COLO829 (cell line): ENCODE data around the gene AMZ1.
A peak's percentile ranks its signal among the peaks of the same experiment; 100 is the strongest.
"Not testable (repeated sequence)": the region's sequence is repeated elsewhere in the genome, so short reads cannot be mapped to it uniquely, and the experiment has no call there.

Source experiments
- DNase-seq: peaks from one replicate; pipeline ENCODE4 v3.0.0; 2012; ENCODE audit warnings: low spot score

Gene AMZ1

DNA sequence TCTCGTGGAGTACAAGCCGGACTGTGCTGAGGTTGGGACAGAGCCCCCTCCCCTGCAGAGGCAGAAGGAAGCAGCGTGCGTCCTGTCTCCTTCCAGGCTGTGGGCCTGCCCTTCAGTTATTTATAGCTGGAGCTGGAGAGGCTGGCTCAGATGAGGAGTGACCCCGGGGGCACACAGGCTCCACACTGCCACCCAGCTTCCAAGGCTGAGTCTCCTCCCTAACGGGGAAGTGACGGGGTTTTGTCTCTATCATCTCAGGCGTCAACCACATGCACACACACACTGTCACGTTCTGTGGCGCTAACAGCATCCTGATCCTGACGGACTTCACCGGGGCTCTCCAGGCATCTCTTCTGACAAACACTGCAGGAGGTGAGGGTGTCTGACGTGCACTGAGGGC is 25.4 kb downstream of the AMZ1 start:
- no peak for DNase-seq

DNA sequence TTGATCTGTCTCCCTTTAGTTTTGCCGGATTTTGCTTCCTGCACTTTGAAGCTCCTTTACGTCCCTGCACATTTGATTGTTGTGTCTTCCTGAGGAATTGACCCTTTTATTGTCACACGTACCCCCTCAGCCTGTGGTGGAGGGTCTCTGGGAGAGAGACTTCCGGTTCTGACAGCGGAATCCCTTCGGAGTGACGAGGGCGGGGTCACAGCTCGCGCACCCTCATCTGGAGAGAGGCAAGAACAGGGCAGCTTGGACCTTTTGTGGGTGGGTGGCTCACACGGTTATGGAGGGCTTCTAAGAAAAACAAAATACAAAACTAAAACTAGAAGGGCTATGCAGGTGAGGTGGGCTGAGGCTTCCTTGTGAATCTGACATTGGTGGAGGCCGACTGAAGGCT is 26.0 kb downstream of the AMZ1 start:
- no peak for DNase-seq

DNA sequence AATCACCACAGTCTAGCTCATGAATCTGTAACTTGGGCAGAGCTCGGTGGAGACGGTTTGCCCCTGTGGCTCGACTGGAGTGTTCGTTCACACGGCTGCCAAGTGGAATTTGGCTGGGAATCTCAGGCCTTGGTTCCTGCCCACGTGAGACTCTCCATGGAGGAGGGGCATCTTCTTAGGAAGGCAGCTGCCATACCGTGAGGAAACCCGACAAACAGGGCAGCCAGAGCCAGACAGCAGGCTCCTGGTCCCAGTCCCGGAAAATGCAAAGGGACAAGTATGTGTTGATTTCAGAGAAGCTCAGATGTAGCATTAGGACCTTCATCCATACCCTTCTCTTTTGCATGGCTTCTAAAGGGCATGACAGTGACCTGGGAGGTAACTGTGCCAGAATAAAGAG is 26.6 kb downstream of the AMZ1 start:
- no peak for DNase-seq

DNA sequence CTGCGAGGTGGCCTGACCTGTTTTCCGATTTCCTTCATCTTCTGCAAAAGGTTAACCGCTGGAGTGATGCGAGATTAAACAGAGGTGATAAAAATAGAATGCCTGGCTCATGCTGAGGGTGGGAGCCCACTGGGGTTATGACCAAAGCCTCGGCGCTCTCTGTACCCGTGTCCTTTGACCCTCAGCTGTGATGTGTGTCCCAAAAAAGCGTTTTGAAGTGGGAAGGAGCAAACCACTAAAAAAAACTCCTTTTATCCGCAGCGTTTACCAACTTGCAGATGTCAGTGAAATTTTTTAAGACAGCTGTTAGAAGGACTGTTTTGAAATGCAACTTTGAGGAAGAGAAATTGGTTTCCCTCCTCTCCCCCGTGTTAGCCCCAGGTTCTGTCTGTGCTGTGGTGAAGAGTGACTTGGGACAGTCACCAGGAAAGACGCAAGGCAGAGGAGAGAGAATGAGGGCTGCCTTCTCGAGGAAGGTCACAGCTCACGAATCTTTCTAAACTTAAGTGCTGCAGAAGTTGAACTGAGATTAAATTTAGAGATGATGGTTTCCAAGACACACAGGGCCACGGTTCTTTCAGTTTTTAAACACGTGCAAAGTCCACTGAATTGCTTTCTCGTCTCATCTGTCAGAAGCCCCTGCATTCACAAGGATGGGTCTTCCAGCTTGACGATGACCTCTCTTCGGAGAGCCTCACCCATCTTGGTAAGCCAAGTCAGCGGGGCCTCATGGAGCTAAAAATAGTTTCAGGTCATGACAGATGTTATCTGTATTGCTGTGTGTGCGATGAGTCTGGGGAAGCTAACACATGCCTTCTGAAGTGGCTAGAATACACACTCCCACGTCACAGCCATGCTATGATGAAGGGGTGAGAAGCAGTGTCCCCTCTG is 27.6 kb downstream of the AMZ1 start:
- no peak for DNase-seq

DNA sequence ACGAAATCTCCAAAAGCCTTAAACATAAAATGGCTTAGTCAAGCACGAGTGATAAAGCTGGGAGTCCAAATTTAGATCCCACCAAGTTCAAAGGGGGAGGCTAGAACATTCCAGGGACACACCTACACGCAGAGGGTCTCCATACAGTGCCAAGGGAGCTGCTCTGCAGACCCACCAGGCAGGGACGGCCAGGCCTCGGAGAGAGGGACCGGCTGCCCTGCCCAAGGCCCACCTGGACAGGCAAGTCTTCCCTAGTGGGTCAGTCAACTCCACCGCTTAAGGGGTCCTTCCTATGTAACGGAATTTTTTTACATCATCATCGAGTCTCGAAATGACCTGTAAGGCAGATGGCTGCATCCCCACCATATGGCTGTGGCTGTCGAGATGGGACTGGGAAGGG is 28.5 kb downstream of the AMZ1 start:
- DNase-seq: no peak

DNA sequence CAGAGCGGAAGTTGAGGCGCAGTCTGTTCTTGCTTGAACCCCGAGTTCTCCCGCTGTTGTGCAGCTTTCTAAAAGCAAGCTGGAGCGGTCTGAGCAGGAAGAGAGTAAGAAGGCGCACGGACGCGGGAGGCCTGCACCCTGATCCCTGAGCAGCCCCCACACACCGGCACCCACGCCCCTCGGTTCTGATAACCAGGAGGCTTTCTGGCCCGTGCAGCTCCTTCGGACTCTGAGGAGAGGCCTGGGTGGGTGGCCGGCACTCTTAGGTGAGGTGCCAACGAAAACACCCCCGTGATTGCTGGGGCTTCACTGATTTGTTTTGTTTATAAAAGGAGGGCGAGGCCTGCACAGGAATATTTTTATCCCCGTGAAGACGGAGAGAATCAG is 28.9 kb downstream of the AMZ1 start:
- no peak for DNase-seq

DNA sequence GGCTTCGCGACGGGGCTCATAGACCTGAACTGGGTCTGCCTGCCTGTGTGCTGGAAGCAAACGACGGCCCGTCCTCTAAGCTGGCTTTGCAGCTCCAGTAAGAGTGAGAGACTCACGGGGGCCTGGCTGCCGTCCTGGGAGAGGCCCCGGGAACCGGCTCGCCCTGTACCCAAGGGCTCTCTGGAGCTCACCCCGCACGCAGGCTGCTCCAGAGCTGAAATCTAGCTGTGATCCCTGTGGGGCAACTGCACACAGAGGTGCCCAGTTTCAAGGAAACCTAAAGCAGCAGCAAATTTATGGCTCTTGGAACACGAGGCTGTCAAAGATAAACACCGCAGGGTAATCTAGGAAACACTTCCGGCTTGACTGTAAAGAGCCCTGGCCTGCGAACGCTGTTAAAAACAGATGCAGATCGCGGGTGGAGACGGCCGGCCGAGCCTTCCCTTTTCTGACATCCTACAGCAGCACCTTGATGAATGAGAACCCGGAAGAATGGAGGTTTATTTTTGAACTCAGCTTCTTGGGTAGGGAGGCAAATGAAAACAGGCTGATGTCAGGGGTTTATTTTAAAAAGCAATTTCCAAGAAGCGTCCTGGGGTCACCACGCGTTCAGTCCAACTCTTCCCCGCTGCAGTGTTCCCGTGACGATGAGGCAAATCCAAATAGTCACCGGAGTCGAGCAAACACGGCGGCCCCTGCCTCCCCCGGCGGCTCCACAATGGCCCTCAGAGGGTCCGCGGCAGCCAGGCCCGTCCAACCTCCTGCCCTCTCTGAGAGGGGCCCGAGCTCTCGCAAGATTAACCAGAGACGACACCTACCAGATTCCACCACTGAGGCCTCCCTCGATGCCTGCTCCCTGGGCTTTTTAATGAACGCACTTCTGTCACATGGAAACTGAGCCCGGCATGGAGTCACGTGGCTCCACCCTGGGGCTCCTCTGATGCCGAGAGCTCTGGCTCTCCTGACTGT is 29.6 kb downstream of the AMZ1 start:
- no peak for DNase-seq

DNA sequence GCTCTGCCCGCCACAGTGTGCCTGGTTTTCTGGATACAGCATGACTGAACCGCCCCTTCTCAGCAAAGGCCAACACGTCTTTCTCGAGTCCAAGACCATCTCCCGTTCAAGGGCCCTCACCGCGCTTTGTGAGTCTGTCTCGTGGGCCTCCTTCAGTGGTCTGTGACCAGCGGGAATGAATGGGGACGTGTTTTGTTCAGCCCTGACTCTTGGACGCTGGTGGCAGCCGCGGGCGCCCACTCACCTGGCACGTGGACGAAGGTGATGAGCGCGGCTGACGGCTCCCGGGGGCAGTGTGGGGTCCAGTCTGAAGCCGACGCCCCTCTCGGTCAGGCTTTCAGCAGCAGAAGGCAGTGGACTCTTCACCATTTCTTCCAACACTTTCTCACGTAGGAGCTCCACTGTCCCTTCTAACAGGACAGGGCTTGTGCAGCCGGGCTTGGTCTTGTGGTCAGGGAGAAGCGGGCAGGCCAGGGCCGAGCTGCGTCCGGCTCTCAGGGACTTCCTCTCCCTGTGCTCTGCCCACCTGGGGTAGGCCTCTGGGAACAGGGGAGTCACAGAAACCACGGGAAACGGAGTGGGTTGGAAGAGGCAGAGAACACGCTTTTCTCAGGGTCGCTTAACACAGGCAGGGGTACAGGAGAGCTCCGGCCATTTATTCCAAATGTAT is 30.4 kb downstream of the AMZ1 start:
- no peak for DNase-seq

DNA sequence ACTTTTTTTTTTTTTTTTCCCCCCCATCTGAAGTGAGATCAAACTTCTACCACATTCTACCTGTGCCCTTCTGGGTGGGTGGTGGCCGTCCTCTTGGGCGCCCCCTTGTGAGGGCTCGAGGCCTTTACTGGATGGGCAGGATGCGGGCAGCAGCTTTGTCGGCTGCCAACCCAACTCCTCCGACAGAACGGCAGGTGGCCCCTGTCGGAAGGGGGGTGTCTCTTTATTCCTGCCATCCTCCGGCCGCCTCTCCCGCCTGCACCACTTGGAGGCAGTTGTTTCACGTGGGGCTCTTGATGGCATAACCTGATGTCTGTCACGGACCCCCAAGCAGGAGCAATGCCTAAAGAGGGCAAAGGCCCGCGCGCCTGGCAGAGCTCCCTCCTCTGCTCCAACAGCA is 31.0 kb downstream of the AMZ1 start:
- DNase-seq: peak; percentile 50

DNA sequence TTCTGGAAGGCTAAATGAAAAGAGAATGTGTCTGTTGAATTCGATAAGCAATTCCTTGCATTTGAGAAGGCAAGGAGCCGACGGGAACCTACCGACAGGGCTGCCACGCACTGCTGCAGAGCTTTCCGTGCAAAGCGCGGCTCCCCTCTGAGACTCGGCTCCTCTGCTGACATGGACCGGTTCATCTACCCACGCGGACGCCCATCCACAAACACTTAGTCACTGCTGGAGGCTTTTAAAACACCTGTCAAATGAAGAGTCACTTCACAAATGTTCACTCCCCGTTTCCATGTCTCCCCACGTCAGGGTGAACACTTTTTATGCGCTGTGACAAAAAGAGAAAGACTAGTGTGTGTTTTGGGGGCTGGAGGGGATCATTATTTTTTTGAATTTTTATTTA is 32.0 kb downstream of the AMZ1 start:
- no peak for DNase-seq

DNA sequence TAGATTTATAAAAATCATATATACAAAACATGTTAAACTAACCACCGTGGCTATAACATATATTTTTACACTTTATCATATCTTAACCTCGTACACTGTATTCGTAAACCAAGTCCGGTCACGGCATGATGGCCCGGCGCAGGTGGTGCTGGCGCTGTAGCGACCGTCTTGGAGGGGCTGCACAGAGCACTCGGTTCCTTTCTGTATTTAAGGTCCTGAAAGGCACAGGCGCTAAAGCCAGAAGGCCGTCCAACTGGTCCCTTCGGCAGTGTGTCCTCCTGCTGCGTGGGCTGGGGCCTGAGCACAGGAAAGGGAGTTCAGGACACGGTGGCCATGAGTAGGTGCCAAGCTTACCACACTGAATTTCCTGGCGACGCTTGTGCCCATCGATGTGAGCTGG is 33.8 kb downstream of the AMZ1 start:
- no peak for DNase-seq

DNA sequence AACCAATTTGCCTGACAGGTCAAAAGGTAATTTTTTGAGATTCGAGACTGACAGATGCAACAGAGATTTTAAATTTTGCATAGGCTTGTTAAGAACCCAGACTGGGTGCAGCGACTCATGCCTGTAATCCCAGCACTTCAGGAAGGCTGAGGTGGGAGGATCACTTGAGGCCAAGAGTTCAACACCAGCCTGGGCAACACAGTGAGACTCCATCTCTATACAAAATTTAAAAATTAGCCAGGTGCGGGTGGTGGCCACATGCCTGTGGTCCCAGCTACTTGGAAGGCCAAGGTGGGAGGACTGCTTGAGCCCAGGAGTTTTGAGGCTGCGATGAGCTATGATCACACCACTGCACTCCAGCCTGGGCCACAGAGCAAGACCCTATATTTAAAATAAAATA is 34.6 kb downstream of the AMZ1 start:
- DNase-seq: no peak

DNA sequence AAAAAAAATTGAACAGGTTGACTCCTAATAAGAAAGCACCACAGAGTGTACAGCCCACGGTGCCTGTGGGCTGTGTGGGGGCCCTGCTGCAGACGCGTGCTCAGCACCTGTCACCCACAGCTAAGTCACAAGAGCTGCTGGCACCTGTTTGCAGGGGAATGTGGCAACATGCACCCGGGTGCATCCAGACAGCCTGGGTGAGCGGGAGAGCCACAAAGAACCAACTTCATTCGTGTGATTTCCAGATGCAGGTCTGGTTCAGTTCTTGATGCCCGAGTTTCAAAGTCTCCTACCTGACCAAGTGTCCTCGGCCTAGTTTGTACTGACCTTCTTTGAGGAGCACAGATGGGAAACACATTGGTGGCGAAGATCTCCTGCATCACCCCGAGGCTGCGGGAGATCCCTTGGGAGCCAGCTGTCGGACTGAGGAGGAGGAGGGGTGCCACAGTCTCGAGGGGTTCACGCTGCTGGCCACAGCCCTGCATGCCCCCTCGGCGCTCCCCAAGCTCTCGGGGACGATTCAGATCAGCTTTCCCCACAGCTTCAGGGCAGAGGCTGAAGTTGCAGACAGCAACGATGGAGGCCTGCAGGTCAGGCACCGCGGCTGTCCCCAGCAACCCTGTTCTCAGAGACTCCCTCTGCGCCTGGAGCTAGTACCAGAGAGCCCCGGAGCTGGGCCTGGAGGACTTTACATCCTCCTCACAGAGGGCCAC is 35.3 kb downstream of the AMZ1 start:
- no peak for DNase-seq

DNA sequence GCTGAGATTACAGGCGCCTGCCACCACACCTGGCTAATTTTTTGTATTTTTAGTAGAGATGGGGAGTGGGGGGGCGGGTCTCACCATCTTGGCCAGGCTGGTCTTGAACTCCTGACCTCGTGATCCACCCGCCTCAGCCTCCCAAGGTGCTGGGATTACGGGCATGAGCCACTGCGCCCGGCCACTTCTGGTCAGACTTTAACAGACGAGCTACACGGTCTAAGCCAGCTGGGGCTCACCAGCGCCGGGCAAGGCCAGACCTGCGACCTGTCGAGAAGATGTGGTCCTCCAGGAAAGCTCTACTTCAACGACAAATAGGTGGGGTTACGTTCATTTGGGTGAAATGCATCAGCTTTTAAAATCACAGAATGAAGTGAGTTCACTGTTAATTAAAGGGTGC is 36.0 kb downstream of the AMZ1 start:
- not testable (repeated sequence) for DNase-seq

DNA sequence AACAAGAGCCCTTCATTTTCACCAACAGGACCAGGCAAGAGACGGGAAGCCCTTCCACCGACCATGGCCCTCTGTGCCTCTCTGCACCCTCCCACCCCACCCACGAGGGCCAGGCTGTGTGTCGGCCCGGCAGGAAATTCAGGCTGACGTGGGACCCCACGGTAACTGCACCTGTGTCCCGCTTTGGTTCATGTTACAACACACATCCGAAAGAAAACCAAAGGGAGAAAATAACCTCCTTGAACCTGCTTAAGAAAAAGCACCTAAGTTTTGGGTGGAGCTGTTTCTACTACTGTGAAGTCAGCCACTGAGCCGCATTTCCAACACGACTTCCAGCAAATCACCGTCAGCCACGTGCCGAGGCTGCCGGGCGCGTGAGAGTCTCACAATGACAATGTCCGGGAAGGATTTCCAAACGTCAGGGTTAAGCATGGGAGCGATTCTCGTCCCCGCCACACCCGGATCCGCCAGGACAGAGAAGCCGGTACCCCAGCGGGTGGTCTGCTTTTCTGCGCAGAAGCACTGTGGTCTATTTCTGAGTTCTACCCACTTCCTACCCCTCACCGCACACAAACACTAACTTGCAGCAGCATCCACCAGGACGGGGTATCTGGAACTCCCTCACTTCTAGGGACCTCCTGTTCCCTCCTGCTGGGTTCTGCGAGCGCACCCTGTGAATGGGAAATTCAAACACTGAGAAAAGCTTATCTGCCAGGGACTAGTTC is 36.6 kb downstream of the AMZ1 start:
- DNase-seq: no peak

DNA sequence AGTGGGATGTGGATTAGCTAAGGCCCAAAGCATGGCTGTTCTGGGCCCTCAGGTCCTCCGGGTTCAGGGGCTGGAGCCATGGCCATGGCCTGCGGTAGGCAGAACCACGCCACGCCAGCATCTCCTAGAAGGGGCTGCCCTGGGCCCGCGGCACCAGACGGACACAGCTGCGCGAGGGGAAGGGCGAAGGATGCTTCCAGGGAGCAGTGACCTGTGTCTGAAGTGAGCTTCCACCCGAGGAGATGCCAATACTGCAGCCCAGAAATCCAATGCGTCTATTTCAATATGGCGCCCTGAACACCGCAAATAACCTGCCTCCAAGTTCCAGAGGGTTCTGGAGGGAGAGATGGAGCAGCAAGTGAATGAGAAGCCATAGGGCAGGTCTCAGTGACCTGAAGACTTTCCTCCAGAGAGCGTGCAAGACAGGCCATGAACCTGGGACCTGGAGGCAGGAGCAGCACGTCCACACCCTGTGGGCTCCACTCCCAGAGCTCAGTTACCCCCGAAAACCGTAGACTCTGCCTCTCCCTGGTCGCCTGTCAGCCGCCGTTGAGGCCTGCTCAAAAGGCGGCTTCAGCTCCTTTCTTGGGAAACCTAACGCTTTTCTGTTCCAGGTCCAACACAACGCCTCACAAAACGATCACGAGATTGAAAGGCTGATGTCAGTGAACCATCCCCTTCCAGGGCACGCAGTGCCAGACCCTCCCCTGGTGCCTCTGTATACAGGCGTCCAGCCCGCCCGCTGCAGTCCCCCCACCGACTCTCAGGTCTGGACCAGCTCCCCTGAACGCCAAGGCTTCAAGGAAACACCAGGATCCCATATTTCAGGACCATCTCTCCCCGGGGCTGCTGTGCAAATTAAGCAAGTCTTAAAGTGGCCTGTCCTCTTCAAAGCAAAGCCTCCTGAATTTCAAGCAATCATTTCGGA is 37.4 kb downstream of the AMZ1 start:
- DNase-seq: no peak

DNA sequence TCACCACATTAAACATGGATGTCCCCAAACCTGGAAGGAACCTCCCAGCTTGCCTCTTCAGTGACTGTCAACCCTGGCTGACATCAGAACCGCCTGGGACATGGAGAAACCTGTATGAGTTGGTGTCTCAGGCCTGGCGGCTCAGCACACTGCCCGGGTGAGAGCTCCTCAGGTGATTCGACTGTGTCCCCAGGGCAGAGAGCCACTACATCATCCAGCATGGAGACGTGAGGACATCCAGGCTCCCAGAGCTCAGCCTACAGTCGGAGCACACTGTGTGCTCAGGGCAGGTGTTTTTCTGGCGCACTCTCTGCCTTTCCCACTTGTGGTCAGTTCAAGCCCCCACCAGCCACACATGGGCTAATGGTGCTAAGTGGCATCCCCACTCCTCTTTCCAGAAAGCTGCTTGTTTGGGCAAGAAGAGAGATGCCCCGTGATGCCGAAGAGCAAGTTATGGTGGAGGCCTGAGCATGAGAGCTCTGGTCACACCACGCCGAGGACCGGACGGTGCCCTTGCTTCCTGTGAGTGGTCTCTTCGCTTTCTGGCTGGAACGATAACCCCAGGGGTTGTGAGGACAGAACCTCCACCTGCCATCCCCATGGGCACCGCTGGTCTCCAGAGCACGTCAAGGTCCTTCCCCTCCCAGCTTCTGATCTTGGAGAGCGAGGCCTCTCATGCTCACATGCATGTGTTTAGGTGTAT is 38.5 kb downstream of the AMZ1 start:
- no peak for DNase-seq

DNA sequence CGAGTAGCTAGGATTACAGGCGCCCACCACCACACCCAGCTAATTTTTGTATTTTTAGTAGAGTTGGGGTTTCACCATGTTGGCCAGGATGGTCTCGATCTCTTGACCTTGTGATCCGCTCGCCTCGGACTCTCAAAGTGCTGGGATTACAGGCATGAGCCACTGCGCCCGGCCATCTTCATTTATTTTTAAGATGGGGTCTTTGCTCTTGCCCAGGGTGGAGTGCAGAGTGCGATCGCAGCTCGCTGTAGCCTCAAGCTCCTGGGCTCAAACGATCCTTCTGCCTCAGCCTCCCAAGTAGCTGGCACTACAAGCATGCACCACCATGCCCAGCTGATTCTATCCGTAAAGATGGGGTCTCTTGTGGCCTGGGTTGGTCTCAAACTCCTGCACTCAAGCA is 39.2 kb downstream of the AMZ1 start:
- DNase-seq: not testable (repeated sequence)

DNA sequence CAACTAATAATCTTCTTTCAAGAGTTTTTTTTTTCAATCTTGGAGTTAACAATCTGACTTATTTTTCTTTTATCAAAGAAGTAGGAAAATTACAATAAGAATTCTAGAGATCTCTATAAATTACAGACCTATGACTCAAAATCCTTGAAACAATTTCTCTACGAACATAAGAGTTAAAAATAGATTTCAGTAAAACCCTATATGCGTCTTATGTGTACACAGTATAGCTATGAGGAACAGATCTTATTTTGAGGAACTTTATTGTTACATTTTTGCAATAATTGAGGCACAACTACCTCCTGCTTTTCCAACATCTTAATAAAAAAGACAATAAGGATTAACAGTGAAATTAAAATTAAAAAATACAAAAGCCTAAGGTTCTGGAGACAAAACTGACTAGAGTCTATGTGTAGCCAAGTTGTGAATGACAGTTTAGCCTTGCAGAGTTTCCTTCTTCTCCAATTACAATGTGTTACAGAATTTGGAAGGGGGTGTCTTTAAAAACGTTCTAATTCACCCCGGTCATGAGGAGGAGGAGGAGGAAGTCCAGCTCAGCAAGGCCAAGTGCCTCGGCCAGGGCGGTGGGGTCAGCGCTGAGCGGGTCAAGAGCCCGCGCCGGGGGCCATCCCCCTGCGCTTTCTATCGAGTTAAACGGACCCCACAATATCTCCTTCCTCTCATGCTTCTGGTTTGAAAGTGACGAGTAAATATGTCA is 40.5 kb downstream of the AMZ1 start:
- DNase-seq: no peak
